ENCODE results near the gene IGFLR1. TPM values are rescaled to one million over a fixed set of nuclear protein-coding genes. Genes with fewer than 3 reads are reported as not detected.
"Not testable (repeated sequence)": the region's sequence is repeated elsewhere in the genome, so short reads cannot be mapped to it uniquely, and the experiment has no call there.

The IGFLR1 gene
- total and polyA plus RNA-seq, 8 donors, result 1.3 to 17.3 (median 7.3) TPM

- Histone ChIP-seq H3K9me3 (no peaks in the 10 kb centered on the region), H3K4me1 (no peaks in the 10 kb centered on the region), H3K4me3 (peak overlapping the region in 2 of 4 donors; percentile 70 to 80), H3K27me3 (no peaks in the 10 kb centered on the region), H3K27ac (no peak overlapping the region), H3K36me3 (no peaks in the 10 kb centered on the region)
- intact Hi-C loops (cut with DNase I), result no loop called here
- 20 to 32% methylated on average over 16 of the region's 16 CpGs for WGBS, 2 donors
- no peak for FAIRE-seq
- TF ChIP-seq CTCF (IDR thresholded peaks at IDR 0.05), result no peak
- ATAC-seq, result no peak
- DNase-seq, result peak in 2 of 6 donors; percentile 32 to 57
Measured at GRCh38 chr19:35774274-35775045, 32.2 kb upstream of the IGFLR1 start.

DNA sequence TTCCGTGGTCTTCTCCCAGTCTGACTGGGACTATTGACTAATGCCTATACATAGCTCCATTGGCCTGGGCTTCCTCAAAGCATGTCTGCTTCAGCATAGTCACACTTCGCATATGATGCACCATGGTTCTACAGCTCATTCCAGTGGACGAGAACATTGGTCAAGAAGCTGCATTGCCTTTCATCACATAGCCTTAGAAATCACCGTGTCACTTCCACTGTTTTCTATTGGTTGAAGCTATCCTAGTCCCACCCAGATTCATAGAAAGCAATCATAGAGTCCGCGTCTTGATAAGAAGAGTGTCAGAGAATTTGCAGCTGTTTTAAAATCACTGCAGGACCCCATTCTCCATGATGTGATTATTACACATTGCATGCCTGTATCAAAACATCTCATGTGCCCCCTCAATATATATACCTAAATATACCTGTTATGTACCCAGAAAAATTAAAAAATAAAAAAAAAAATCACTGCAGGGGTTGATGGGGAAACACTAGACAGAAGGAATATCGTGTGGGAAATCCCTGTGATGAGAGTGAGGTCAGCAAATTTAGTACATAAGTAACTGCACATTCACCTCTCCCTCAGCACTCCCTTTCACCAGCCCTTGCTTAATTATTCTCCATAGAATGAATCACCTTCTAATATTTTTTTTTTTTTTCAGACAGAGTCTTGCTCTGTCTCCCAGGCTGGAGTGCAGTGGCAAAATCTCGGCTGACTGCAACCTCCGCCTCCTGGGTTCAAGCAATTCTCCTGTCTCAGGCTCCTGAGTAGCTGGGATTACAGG is 31.0 kb upstream of the IGFLR1 start:
- 40 to 46% methylated on average over 9 of the region's 9 CpGs for WGBS, 2 donors
- FAIRE-seq, result no peak

DNA sequence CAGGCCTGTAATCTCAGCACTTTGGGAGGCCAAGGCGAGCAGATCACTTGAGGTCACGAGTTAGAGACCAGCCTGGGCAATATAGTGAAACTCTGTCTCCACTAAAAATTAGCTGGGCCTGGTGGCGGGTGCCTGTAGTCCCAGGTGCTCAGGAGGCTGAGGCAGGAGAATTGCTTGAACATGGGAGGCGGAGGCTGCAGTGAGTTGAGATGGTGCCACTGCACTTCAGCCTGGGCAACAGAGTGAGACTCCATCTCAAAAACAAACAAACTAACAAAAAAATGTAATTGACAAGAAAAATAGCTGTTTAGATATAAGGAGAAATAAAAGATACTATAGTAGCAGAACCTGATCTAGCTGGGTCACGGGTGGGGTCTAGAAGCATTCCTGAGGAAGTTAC is 30.1 kb upstream of the IGFLR1 start:
- H3K36me3 ChIP-seq; H3K27ac ChIP-seq; H3K4me1 ChIP-seq; H3K9me3 ChIP-seq; ATAC-seq; H3K4me3 ChIP-seq; FAIRE-seq; DNase-seq; intact Hi-C loops (cut with DNase I); H3K27me3 ChIP-seq: not testable (repeated sequence)
- 93 to 96% methylated on average over 5 of the region's 5 CpGs for WGBS, 2 donors

More for the DNA sequence above, 31.0 kb upstream of the IGFLR1 start:
- intact Hi-C loops (cut with DNase I), result no loop called here
- H3K4me3 ChIP-seq, result no peak overlapping the region
- no peak overlapping the region for H3K27ac ChIP-seq
- H3K9me3 ChIP-seq, result no peaks in the 10 kb centered on the region
- no peak for DNase-seq
- H3K27me3 ChIP-seq, result no peaks in the 10 kb centered on the region
- no peaks in the 10 kb centered on the region for H3K4me1 ChIP-seq
- no peaks in the 10 kb centered on the region for H3K36me3 ChIP-seq
- ATAC-seq, result no peak
- TF ChIP-seq CTCF (IDR thresholded peaks at IDR 0.05), result no peak

- FAIRE-seq, result no peak
- 43 to 44% methylated on average over 15 of the region's 15 CpGs for WGBS, 2 donors
Measured at GRCh38 chr19:35768082-35768421, 25.8 kb upstream of the IGFLR1 start.

More at GRCh38 chr19:35768082-35768421, 25.8 kb upstream of the IGFLR1 start:
- H3K36me3 ChIP-seq, result no peaks in the 10 kb centered on the region
- ATAC-seq (no peak), DNase-seq (no peak)
- TF ChIP-seq CTCF (IDR thresholded peaks at IDR 0.05), result no peak
- H3K27me3 ChIP-seq, result no peaks in the 10 kb centered on the region
- H3K9me3 ChIP-seq, result no peaks in the 10 kb centered on the region
- H3K27ac ChIP-seq, result no peak overlapping the region
- H3K4me1 ChIP-seq, result peaks cover 0 to 3% (median 0%) of the 10 kb centered on the region in 3 donors
- intact Hi-C loops (cut with DNase I), result no loop called here
- no peak overlapping the region for H3K4me3 ChIP-seq

All from pancreas (tissue), 10 donors.